Activated naive CD4-positive, alpha-beta T cell treated with anti-CD3 and anti-CD28 coated beads, Interleukin-2, amount 50 U/mL, for 24 hours (primary cell): ENCODE measurements around the gene ASTN1.

ENCODE experiments used
- H3K27ac Mint-ChIP-seq: one replicate; pipeline ENCODE4 v1.8.0; 2021; ENCODE audit warnings: mild to moderate bottlenecking, mixed read lengths
- H3K27me3 Mint-ChIP-seq: one replicate; pipeline ENCODE4 v1.8.0; 2021; ENCODE audit warnings: mixed read lengths
- H3K36me3 Mint-ChIP-seq: one replicate; pipeline ENCODE4 v1.8.0; 2021; ENCODE audit warnings: mixed read lengths
- H3K4me1 Mint-ChIP-seq: one replicate; pipeline ENCODE4 v1.8.0; 2021; ENCODE audit warnings: mixed read lengths
- H3K4me3 Mint-ChIP-seq: one replicate; pipeline ENCODE4 v1.8.0; 2021; ENCODE audit warnings: mild to moderate bottlenecking, mixed read lengths
- H3K9me3 Mint-ChIP-seq: one replicate; pipeline ENCODE4 v1.8.0; 2021; ENCODE audit warnings: mixed read lengths

The ASTN1 gene

DNA sequence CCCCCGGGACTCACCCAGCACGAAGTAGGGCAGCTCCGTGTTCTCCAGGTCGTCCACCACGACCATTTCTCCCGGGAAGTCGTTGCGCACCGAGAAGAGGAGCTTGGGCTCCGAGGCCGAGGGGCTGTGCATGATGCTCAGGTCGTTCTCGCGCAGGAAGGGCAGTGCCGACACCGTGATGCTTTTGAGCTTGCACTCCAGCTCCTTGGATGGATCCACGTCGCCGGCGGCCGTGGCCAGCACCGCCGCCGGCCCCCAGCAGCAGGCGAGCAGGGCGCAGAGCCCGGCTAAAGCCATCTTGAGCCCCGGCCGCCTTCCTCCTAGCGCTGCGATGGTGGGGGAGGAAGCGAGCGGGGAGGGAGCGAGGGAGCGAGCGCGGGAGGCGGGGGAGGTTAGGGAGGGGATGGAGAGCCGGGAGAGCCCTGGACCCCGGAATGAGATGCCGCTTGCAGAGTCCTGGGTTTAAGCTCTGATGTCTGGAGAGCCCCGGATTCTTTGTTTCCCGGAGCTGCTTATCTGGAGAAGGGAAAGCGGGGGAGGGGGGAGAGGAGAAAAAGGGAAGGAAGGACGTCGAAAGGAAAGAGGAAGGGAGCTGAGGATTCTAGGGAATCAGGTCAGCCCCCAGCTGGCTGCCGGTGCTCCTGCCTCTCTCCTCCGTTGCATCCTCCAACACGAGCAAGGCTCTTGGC lies at the start of gene ASTN1:
Gene ASTN1, minus strand, starts transcription at position 333 of the 689 bp plus-strand sequence. Its CDS starts 36 bp downstream, at position 297.
- H3K36me3 Mint-ChIP-seq = peaks cover 5% of the 10 kb centered on the region
- no peak within 1 kb of the TSS for H3K27ac Mint-ChIP-seq
- H3K27me3 Mint-ChIP-seq = peaks cover 21% of the 10 kb centered on the region
- no peak within 1 kb of the TSS for H3K4me3 Mint-ChIP-seq
- H3K4me1 Mint-ChIP-seq = no peaks in the 10 kb centered on the region
- peaks cover 5% of the 10 kb centered on the region for H3K9me3 Mint-ChIP-seq

DNA sequence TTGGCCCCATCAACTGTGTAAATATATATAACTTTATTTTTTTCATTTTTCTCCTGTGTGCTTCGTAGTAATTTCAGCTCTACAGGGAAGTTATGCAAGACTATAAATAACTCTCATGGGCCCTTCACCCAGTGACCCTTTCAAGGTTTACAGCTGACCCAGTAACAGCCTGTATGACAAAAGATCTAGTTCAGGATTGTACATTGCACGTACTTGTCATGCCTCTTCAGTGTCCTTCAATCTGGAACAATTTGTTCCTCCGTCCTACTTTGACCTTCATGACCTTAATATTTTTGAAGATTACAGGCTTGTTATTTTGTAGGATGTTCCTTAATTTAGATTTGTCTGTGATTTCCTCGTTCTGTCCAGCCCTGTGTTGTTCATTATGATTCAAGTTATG lies 46.7 kb upstream of the ASTN1 start:
- no peaks in the 10 kb centered on the region for H3K27me3 Mint-ChIP-seq
- no peak overlapping the region for H3K27ac Mint-ChIP-seq
- no peak overlapping the region for H3K4me3 Mint-ChIP-seq
- no peaks in the 10 kb centered on the region for H3K36me3 Mint-ChIP-seq
- no peaks in the 10 kb centered on the region for H3K4me1 Mint-ChIP-seq
- H3K9me3 Mint-ChIP-seq = peaks cover 3% of the 10 kb centered on the region

DNA sequence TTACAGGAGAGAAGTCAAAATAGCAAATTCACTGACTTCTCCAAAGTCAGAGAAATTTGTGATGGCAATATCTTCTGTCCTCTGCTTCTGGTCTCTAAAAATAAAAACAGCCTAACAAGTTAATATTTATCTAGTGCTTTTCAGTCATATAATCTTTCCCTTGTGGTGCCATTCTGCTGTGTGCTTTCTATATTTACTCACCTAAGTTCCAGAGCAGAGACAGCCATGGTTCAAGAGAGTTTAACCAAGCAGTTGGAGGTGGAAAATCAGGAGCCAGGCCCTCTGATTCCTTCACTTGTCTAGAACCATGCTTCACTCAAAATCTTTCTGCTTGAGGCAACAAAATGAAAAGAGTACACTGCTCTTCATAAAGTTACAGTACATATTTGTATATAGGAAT lies 45.6 kb upstream of the ASTN1 start:
- H3K27ac Mint-ChIP-seq = no peak overlapping the region
- H3K9me3 Mint-ChIP-seq = no peaks in the 10 kb centered on the region
- H3K4me3 Mint-ChIP-seq = no peak overlapping the region
- no peaks in the 10 kb centered on the region for H3K27me3 Mint-ChIP-seq
- H3K36me3 Mint-ChIP-seq = no peaks in the 10 kb centered on the region
- H3K4me1 Mint-ChIP-seq = no peaks in the 10 kb centered on the region

DNA sequence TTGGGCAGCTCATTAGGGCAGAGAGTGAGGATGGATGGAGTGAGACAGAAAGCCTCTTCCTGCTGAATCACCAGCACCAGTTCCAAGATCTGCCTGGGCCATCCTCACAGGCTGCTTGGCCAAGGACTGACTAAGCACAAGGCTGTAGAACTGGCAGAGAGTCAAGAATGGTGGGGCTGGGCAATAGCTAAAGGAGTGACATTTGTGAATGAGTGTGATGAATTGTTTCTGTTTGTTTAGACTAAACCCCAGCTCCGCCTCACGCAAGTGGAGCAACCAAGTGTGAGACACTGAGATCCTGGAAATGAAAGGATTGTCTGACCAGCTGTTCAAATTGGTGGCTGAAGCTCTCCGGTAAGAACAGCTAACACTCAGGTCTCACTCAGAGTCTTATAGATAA lies 44.8 kb upstream of the ASTN1 start:
- Mint-ChIP-seq H3K27me3 (no peaks in the 10 kb centered on the region), H3K4me3 (no peak overlapping the region), H3K27ac (no peak overlapping the region), H3K36me3 (no peaks in the 10 kb centered on the region), H3K9me3 (peaks cover under 1% of the 10 kb centered on the region), H3K4me1 (no peaks in the 10 kb centered on the region)

DNA sequence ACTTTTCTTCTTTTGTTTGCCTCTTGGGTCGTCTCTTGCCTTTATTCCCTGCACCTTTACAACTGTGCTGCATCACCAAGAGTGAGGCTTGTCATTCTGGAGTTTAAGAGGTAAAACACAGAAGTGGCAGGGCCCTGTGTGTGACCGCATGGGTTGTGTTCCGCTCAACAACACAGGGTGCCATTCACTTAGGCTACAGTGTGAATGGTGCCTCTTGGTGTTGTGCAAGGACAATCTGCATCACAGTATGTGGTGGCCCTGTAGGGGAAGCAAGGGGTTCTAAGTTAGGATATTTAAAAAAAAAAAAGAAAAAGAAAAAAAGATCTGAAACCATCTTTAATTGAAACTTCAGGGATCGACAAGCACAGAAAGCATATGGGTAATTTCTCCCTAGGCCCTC lies 44.4 kb upstream of the ASTN1 start:
- Mint-ChIP-seq H3K4me3 (no peak overlapping the region), H3K4me1 (no peaks in the 10 kb centered on the region), H3K9me3 (peaks cover 5% of the 10 kb centered on the region), H3K27ac (no peak overlapping the region), H3K36me3 (no peaks in the 10 kb centered on the region), H3K27me3 (no peaks in the 10 kb centered on the region)

DNA sequence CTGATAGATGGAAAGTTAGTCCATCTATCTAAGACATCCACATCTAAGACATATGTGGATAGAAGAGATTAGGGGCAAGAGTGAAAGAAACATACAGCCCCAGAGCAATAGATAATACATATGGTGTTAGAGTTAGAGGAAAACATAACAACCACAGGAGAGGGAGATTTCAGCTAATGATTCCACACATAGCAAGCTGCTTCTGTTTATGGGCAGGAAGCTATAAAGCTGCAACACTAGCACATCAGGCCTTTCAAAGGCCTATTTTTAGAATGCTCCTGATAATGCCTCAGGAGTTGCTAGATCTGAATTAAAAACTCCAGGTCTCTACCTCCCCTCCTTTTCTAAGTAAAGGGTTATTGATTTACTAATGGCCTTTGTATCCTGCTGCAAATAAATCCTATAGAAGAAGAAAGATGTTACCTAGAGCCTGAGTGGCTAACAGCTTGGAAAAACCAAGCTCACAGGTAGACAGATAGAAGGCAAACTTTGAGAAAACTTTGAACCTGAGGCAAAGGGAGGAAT lies 42.4 kb upstream of the ASTN1 start:
- no peak overlapping the region for H3K27ac Mint-ChIP-seq

DNA sequence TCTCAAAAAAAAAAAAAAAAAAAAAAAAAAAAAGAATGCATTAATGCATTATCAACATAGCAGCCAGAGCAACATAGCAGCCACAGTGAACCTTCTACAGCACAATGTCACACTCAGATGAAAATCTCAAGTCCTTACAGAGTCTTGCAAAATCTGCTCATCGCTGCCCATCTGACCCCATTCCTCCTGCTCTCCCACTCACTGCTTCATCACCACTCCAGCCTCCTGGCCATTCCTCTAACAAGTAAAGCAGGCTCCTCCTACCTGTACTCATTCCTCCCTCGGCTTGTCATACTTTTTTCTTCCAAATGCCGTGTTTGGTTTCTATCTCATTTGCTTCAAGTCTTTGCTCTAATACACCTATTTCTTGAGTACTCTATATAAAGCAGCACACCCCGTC lies 35.8 kb upstream of the ASTN1 start:
- H3K4me1 Mint-ChIP-seq = no peaks in the 10 kb centered on the region

More for the DNA sequence above, 42.4 kb upstream of the ASTN1 start:
- Mint-ChIP-seq H3K36me3 (no peaks in the 10 kb centered on the region), H3K4me3 (no peak overlapping the region), H3K27me3 (no peaks in the 10 kb centered on the region), H3K9me3 (peaks cover 9% of the 10 kb centered on the region), H3K4me1 (no peaks in the 10 kb centered on the region)

DNA sequence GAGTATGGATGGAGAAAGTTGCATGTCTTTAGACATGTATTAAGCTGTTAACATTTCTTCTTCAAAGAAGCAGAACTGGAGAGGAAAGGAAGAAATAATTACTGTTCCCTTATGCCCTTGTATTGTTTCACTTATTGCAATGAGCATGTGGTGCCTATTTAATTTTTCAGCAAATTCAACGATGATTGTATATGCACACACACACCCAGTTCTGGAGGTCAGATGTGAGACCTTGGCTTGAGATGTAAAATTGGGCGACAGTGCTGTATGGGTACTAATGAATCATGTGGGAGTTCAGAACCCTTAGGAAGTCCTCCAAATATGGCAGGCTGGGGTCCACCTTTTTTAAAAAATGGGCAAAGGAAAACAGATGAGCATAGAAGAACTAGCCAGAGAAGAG lies 33.7 kb upstream of the ASTN1 start:
- Mint-ChIP-seq H3K36me3 (no peaks in the 10 kb centered on the region), H3K27ac (no peak overlapping the region), H3K9me3 (peaks cover 12% of the 10 kb centered on the region), H3K4me1 (no peaks in the 10 kb centered on the region), H3K27me3 (no peaks in the 10 kb centered on the region), H3K4me3 (no peak overlapping the region)

More for the DNA sequence above, 35.8 kb upstream of the ASTN1 start:
- Mint-ChIP-seq H3K36me3 (no peaks in the 10 kb centered on the region), H3K27me3 (no peaks in the 10 kb centered on the region), H3K9me3 (peaks cover 14% of the 10 kb centered on the region), H3K4me3 (no peak overlapping the region), H3K27ac (no peak overlapping the region)

DNA sequence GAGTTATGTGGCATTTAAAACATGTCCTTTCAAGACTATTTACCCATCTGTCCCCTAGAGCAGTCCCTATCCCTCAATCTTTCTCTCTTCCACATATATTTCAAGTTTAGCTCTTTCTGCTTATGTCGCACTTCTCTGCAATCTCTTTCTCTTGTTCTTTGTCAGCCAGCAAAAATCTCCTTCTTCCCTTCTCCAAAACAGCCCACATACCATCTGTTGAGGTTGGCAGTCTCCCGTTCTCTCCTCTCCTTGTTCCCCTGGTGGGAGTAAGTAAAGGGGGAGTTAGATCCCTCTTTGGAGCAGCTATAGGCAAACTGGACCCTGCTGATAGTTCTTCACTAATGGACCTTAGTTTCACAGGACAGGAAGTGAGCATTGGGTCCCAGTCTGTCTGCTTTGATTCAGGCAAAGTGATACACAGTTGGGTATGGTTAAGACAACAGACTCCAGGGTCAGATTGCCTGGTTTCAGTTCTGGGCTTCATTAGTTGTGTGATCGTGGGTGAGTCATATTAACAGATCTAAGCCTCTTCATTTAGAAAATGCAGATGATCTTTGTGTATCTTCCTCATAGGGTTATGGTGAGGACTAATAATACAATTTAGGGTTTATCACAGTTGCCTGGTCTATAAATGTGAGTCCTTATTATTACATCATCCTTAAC lies 25.9 kb upstream of the ASTN1 start:
- no peak overlapping the region for H3K4me3 Mint-ChIP-seq

DNA sequence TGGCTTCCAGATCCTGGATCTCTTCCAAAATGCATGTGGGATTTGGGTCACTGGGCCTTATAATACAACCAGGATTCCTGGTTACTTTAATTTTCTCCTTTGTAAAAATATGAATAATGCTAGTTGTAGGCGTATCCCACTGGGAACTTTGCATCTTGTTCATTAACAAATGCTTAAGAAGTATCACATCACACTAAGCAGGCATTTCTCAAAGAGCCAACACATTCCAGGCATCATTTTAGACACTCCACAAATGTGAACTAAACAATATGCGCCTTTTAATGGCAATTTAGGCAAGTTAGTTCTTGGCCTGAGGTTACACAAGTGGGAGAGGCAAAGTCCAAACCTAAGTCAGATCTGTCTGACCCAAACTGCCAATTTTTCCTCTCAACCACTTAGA lies 22.1 kb upstream of the ASTN1 start:
- Mint-ChIP-seq H3K9me3 (no peaks in the 10 kb centered on the region), H3K36me3 (no peaks in the 10 kb centered on the region), H3K27me3 (peaks cover 6% of the 10 kb centered on the region), H3K27ac (no peak overlapping the region), H3K4me3 (no peak overlapping the region), H3K4me1 (peaks cover 7% of the 10 kb centered on the region)

More for the DNA sequence above, 25.9 kb upstream of the ASTN1 start:
- Mint-ChIP-seq H3K27ac (no peak overlapping the region), H3K4me1 (no peaks in the 10 kb centered on the region), H3K36me3 (no peaks in the 10 kb centered on the region), H3K9me3 (peaks cover 7% of the 10 kb centered on the region), H3K27me3 (no peaks in the 10 kb centered on the region)

DNA sequence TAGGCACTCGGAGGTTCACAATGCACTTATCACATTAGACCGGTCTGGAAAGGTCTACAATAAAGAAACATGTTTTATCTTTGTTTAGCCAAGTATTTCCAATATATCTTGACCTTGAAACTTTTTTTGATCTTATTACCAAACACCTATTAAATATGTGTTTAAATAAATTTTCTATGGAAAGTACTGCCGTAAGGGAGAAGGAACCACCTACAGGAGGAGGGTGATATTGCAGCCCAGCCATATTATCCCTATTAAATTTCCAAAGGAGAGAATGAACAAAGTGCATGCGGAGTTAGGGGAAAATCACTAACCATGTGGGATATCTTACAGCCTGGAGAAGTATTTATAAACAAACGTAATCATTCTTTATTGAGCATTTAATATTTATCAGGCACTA lies 20.7 kb upstream of the ASTN1 start:
- peaks cover 15% of the 10 kb centered on the region for H3K27me3 Mint-ChIP-seq

DNA sequence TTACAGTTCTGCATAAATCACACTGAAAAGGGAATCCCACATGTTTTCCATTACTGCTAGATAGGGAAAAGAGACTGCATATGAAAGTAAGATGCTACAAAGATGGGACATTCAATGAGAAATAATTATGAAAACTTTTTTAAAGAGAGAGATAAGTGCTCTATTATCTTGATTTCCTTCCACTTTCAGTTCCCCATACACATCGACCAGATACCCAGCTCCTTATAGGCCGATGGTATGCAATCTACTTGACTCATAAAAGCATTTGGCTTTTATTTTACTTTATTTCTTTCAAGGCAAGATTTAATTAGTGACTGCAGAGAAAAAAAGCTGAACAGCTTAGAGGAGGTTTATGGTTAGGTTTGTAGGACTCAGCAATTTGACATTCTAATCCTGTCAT lies 19.3 kb upstream of the ASTN1 start:
- H3K4me3 Mint-ChIP-seq = no peak overlapping the region
- H3K27me3 Mint-ChIP-seq = peaks cover 18% of the 10 kb centered on the region
- H3K27ac Mint-ChIP-seq = no peak overlapping the region
- peaks cover 9% of the 10 kb centered on the region for H3K4me1 Mint-ChIP-seq
- no peaks in the 10 kb centered on the region for H3K36me3 Mint-ChIP-seq
- H3K9me3 Mint-ChIP-seq = no peaks in the 10 kb centered on the region

More for the DNA sequence above, 20.7 kb upstream of the ASTN1 start:
- peaks cover 9% of the 10 kb centered on the region for H3K4me1 Mint-ChIP-seq
- no peak overlapping the region for H3K4me3 Mint-ChIP-seq
- H3K9me3 Mint-ChIP-seq = no peaks in the 10 kb centered on the region
- H3K36me3 Mint-ChIP-seq = no peaks in the 10 kb centered on the region
- H3K27ac Mint-ChIP-seq = no peak overlapping the region

DNA sequence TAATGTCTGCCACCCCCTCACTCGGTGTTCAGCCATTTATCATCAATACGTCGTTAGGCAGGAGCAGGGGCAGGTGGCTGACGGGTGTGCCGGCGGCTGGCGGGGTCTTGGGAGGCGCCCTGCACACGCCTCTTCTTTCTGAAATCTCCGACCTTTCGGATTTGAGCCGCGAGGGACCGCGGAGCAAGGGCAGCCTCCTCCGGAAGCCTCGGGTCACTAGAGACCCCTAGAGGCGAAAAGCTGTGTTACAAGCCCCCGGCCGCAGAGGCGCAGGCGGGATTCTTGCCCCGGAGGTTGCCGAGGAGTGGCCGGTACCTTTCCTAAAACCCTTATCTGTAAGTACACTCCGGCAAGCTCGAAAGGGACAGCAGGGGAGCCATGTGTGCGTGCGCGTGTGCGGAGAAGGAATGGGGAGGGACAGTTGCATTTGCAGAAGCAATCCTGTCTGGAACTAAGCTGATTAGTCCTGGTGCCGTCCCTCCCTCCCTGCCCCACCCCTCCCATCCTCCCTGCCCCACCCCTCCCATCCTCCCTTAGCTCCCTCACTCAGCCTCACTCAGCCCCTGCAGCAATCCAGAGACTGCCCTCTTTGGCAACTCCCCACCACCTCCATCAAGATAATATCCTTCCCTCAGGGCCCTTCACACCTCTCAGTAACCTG lies 17.2 kb upstream of the ASTN1 start:
- Mint-ChIP-seq H3K27me3 (peaks cover 18% of the 10 kb centered on the region), H3K36me3 (no peaks in the 10 kb centered on the region), H3K4me1 (peaks cover 9% of the 10 kb centered on the region), H3K9me3 (peaks cover 7% of the 10 kb centered on the region), H3K4me3 (no peak overlapping the region), H3K27ac (no peak overlapping the region)

DNA sequence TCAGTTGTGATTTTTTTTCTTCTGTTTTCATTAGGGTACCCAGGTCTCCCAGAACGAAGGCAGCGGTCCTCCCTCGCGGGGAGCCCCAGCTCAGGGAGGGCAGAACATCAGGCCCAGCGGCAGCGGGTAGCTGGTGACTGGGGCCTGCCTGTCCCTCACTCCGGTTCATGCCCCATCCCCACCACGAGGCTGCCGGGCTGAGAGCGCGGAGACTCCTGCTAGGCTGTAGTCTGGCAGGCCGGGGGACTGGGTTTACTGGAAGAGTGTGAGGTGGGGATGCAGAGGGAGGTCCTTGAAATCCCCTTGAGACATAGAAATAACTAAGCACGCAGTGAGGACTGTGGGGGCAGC lies 16.7 kb upstream of the ASTN1 start:
- Mint-ChIP-seq H3K4me3 (no peak overlapping the region), H3K36me3 (no peaks in the 10 kb centered on the region), H3K27me3 (peaks cover 18% of the 10 kb centered on the region), H3K9me3 (peaks cover 7% of the 10 kb centered on the region), H3K27ac (no peak overlapping the region), H3K4me1 (peaks cover 9% of the 10 kb centered on the region)

DNA sequence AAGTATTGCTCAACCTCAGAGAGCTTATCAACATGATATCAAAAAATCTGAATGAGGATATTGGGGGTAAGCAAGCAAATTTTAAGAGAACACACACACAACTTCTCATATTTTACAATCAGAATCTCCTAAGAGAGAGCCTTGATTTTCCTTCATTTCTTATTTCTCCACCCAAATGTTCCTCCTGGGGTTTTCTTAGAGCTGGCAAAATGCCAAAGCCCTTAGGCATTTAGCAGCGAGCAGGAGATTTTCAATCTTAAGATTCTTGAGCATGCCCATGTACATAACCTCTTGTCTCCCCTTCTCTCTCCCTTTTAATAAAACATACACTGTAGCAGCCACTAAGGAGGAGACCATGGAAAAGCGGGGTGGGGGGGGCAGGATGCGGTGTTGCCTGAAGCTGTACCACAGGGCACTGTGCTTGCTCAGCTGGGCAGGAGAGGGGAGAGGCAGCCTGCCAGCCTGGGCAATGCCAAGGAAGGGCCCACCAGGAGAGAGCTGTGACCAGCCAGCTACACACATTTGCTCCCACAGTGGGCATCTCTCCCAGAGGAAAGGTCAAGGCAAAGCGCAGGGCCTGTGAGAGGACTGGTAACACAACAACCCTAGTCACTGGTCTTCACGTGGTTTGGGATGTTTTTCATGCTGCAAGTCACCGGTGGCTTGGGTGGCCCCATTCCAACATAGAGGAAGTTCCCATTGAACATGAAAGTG lies 10.6 kb upstream of the ASTN1 start:
- Mint-ChIP-seq H3K27me3 (peaks cover 10% of the 10 kb centered on the region), H3K4me3 (no peak overlapping the region), H3K27ac (no peak overlapping the region), H3K4me1 (no peaks in the 10 kb centered on the region), H3K36me3 (no peaks in the 10 kb centered on the region), H3K9me3 (peaks cover 7% of the 10 kb centered on the region)
